Measurements from ENCODE around the gene CDA. TPM values are rescaled to one million over a fixed set of nuclear protein-coding genes. Genes with fewer than 3 reads are reported as not detected.
A peak's percentile ranks its signal among the peaks of the same experiment; 100 is the strongest.

CDA gene
- 1 to 10 TPM; 5.0 to 9.1 TPM for total RNA-seq
- long read RNA-seq, donor 1, partial matches to known transcripts: 0 of 1 reads
- long read RNA-seq, donor 1, other reads (novel, unspliced or antisense): 0 of 1 reads
- long read RNA-seq, donor 2, partial matches to known transcripts: 0 of 5 reads
- long read RNA-seq, donor 2, other reads (novel, unspliced or antisense): 1 of 5 reads

DNA sequence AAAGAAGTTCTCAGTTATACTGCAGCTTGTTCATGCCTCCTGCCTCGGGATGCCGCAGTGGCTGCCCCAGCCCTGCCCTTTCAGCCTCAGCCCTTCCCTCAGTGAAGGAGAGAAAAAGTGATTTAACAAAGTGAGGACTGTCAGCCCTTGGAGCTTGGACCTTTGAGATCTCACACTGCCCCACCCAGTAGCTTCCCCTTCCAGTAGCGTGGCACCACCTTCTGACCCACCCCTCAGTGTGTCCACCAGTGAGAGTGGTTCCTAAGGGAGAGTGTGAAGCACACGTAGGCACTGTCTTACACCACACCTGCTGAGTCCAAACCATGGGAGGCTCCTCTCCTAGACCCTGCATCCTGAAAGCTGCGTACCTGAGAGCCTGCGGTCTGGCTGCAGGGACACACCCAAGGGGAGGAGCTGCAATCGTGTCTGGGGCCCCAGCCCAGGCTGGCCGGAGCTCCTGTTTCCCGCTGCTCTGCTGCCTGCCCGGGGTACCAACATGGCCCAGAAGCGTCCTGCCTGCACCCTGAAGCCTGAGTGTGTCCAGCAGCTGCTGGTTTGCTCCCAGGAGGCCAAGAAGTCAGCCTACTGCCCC lies at the start of gene CDA:
Gene CDA, plus strand, starts transcription at position 464 of the 592 bp plus-strand sequence. Its CDS starts 33 bp downstream, at position 497.
- intact Hi-C loops (cut with DNase I): no loop called here
- no peak for DNase-seq (ENCODE audit: low spot score)

DNA sequence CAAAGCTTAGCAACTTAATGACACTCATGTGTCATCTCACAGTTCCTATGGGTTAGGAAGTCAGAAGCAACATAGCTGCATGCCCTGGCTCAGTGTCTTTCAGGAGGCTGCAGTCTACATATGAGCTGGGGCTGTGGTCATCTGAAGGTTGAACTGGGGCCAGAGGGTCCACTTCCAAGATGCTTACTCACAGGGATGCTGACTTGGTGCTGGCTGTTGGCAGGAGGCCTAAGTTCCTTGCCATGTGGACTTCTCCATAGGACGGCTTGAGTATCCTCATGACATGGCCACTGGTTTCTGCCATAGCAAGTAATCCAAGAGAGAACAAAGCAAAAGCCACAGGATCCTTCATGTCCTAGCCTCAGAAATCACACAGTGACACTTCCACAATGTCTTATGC lies 48.6 kb upstream of the CDA start:
- intact Hi-C loops (cut with DNase I): no loop called here
- no peak for DNase-seq (ENCODE audit: low spot score)

GRCh38 chr1:20546637-20547036 lies 42.3 kb upstream of the CDA start:
- no peak for DNase-seq (ENCODE audit: low spot score)
- intact Hi-C loops (cut with DNase I): no loop called here

DNA sequence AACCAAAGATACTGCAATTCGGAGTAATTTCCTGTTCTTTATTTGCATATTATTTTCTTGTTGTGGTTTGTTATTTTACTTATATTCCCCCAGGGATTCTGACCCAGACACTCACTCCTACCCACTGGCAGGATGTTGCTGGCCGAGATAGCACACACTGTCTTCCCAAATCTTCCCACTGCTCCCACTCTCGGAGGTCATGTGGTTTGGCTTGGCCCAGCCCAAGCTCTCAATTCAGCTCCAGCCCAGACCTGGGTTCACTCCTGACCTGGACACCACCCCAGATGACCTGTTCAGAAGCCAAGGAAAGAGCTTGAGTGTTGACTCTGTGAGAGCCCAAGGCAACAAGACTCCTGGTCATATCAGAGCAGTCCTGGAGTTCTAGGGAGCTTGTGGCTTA lies 37.7 kb upstream of the CDA start:
- peak; percentile 83 for DNase-seq (ENCODE audit: low spot score)
- intact Hi-C loops (cut with DNase I): no loop called here

- intact Hi-C loops (cut with DNase I): no loop called here
- peak; percentile 95 for DNase-seq (ENCODE audit: low spot score)
Measured at GRCh38 chr1:20551945-20552727, 36.8 kb upstream of the CDA start, which contains the start of gene FAM43B. Gene FAM43B (plus strand): TSS chr1:20552573. CDS start chr1:20552974, 401 bp downstream.

GRCh38 chr1:20552728-20553445 lies 36.0 kb upstream of the CDA start:
- intact Hi-C loops (cut with DNase I): no loop called here
- no peak for DNase-seq (ENCODE audit: low spot score)

GRCh38 chr1:20555025-20555757 lies 33.7 kb upstream of the CDA start:
- no peak for DNase-seq (ENCODE audit: low spot score)
- intact Hi-C loops (cut with DNase I): no loop called here

DNA sequence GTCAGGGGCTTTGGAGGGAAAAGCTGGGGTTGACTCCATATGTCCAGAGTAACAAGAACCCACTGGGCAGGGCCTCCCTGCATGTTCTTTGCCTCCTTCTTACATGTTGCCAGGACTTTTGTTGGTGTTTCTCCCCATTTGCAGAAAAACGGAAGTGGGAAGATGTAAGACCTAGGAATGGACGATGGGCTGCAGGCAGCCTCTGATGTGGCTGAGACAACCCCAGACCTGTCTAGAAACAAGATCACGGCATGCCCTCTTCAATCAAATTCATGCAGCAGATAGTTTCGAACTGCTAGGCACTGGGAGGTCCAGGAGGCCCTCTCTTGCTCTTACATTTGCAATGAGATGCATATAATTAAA lies 33.2 kb upstream of the CDA start:
- no peak for DNase-seq (ENCODE audit: low spot score)
- intact Hi-C loops (cut with DNase I): no loop called here

GRCh38 chr1:20558191-20558590 lies 30.7 kb upstream of the CDA start:
- DNase-seq (ENCODE audit: low spot score): no peak
- intact Hi-C loops (cut with DNase I): no loop called here

- intact Hi-C loops (cut with DNase I): no loop called here
- DNase-seq (ENCODE audit: low spot score): no peak
Measured at GRCh38 chr1:20560966-20561365, 27.9 kb upstream of the CDA start.

DNA sequence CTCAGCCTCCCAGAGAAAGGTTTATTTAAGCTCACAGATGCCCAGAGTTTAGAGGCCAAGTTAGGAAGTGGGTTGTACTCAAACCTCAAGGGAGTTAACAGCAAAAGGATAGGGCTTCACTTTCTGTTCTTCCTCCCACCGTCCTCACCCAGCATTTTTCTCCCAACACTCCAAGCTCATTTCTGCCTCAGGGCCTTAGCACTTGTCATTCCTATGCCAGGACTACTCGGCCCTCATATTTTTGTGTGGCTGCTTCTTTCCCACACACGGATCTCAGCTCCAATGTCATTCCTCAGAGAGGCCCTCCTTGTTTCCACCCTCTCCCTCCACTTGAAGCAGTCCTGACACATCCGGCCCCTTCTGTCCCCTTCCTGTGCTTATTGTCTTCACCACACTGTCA lies 23.7 kb upstream of the CDA start:
- DNase-seq (ENCODE audit: low spot score): no peak

DNA sequence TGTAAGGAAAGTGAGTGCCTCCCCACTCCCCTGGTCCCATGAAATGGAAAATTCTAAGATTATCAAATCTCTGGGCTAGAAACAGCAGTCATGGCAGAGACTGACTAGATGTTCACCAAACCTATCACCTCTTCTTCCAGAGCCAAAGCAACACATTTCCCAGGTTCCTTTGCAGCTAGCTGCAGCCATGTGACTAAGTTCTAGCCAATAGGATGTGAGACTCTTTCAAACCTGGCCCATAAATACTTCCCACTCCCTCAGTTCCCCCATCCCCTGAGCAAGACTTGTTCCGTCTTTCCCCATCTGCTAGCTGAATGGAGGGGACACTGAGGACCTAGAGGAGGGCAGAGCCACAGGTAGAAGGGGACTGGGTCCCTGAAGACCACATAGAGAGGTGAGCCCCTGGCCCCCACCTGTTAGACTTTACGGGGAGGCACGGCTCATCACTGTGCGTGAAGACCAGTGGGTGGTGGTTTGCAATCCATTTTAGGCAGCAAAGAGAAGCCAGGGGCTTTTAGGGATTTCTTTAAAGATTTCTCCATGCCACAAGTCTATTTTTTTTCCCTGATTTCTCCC lies 19.3 kb upstream of the CDA start:
- intact Hi-C loops (cut with DNase I): loop anchor here in 1 of 2 donors (10.0 kb wide), 1 partner anchor 65 kb away; the partner anchor contains the start of gene PINK1
- DNase-seq (ENCODE audit: low spot score): no peak

More for the DNA sequence above, 23.7 kb upstream of the CDA start:
- intact Hi-C loops (cut with DNase I): no loop called here

DNA sequence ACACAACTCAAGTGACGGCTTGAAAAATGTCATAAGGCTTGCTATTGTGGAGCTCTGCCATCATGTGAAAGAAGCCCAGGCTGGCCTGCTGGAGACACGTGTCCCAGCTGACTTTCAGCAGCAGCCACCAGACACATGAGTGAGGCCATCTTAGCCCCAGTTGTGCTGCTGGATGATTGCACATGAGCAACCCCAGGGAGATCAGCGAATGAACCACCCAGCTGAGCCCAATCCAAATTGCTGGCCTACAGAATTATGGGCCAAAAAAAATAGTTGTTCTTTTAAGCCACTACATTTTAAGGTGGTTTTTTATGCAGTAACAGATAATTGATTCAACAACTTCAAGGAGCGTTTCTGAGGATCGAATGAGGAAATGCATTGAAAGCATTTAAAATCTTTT lies 17.5 kb upstream of the CDA start:
- intact Hi-C loops (cut with DNase I): loop anchor here in 1 of 2 donors (10.0 kb wide), 1 partner anchor 63 kb away; the partner anchor contains the start of gene PINK1
- DNase-seq (ENCODE audit: low spot score): no peak

DNA sequence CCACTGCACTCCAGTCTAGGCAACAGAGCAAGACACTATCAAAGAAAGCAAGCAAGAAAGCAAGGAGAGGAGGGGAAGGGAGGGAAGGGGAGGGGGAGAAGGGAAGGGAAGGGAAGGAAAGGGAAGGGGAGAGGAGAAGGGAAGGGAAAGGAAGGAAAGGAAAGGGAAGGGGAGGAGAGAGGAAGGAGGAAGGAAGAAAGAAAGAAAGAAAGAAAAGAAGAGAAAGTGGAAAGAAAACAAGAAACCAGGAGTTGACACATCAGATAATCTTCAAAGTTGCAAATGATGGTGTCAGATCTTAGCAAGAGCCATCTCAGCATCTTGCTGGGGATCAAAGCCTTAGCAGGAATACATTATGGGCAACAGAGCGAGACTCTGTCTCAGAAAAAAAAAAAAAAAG lies 14.9 kb upstream of the CDA start:
- intact Hi-C loops (cut with DNase I): loop anchor here in 1 of 2 donors (10.0 kb wide), 1 partner anchor 61 kb away; the partner anchor contains the start of gene PINK1

DNA sequence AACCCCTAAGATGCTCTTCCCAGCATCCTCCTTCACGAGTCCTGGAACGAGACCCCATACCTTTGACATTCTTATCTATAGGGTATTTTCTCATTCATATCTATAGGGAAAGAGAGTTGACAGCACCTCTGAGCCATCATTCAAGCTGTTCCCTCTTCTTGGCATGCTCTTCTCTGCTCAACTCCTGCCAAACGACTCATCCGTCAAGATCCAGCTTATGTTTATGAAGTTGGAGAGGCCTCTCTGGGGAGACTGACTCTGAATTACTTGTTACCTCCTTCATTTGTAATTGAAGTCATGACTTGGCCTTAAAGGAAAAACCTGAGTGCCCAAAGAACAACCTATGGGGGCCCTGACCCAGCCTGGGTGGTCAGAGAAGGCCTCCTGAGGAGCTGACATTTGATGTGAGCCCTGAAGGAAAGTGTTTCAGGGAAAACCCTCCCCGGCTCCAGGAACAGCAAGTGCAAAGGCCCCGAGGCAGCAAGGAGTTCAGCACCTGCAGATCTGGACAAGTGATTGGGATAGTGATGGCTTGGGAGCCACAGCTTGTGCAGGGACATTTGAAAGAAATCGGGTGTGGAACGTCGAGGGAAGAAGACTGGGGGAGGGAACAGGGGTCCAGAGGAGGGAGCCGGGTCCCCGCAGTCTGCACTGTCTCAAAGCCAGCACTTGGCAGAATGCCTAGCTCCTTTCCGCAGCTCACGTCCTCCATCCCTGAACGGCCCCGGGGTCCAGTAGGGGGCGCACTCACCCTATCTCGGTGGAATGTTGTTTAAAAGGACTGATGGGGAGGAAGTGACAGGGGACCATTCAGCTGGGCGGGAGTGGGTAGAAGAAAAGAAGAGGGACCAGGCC lies 14.0 kb upstream of the CDA start:
- intact Hi-C loops (cut with DNase I): loop anchor here (5.0 to 10.0 kb wide), 2 partner anchors 60 to 67 kb away; partner anchors contain the start of gene PINK1 (in 1 of the 2)

More for the DNA sequence above, 14.9 kb upstream of the CDA start:
- no peak for DNase-seq (ENCODE audit: low spot score)

DNA sequence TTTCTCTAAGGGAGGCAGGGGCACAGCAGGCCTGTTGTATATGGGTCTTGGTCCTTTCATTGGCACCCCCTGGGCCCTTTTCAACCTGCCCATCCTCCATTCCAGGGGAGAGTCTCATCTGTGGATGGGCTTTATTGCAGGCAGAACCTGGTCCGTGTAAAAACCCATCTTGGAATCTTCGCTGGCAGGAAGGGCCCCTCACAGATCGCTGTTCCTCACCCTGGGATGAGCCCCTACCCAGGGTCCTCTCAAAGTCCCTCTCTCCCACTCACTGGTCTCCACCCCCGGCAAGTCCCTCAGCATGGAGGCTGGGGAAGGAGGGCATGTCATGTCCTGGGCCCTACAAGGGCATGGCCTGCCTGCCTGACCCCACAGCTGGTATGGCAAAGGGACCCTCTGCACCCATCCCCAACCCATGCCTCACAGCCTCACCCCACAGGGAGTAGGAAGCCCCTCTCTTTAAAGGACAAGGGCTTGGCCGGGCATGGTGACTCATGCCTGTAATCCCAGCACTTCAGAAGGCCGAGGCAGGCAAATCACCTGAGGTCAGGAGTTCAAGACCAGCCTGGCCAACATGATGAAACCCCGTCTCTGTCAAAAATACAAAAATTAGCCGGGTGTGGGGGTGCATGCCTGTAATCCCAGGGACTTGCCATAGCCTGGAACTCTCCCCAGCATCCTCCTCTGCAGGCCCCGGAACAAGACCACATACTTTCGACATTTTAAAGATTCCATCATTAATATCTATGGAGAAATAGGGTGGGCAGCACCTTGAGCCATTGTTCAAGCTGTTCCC lies 13.2 kb upstream of the CDA start:
- no peak for DNase-seq (ENCODE audit: low spot score)
- intact Hi-C loops (cut with DNase I): loop anchor here (5.0 to 10.0 kb wide), 2 partner anchors 59 to 67 kb away; partner anchors contain the start of gene PINK1 (in 1 of the 2)

More for the DNA sequence above, 14.0 kb upstream of the CDA start:
- peak; percentile 95 for DNase-seq (ENCODE audit: low spot score)

GRCh38 chr1:20578062-20578461 lies 10.8 kb upstream of the CDA start:
- intact Hi-C loops (cut with DNase I): loop anchor here (5.0 to 10.0 kb wide), 2 partner anchors 57 to 64 kb away; partner anchors contain the start of gene PINK1 (in 1 of the 2)
- DNase-seq (ENCODE audit: low spot score): no peak
